Smooth muscle cell (in vitro differentiated cells): ENCODE measurements around the gene CPNE6. TPM values are rescaled to one million over a fixed set of nuclear protein-coding genes. Genes with fewer than 3 reads are reported as not detected.

Experiments
- DNase-seq: peaks from one replicate; lab custom pipeline; 2025; ENCODE audit not compliant: unreplicated experiment; lab: John Stamatoyannopoulos, UW
- H2AFZ ChIP-seq: fragments of 200-600 bp; sonication (generic); 2 replicates; pipeline ENCODE4 v1.6.0; 2016; ENCODE audit warnings: antibody characterized with exemption, low read depth, mild to moderate bottlenecking
- H3F3A ChIP-seq: fragments of 200-600 bp; sonication (generic); 2 replicates; pipeline ENCODE4 v1.6.0; 2017; ENCODE audit warnings: antibody characterized with exemption, low read depth
- H3K27ac ChIP-seq: fragments of 200-600 bp; sonication (generic); 2 replicates; pipeline ENCODE4 v1.5.1; 2016; ENCODE audit warnings: low read depth, mild to moderate bottlenecking
- H3K27me3 ChIP-seq: fragments of 200-600 bp; sonication (generic); 2 replicates; pipeline ENCODE4 v1.6.1; 2016; ENCODE audit warnings: low read depth, mild to moderate bottlenecking
- H3K36me3 ChIP-seq: fragments of 200-600 bp; sonication (generic); 2 replicates; pipeline ENCODE4 v1.5.1; 2016; ENCODE audit warnings: low read depth
- H3K4me1 ChIP-seq: fragments of 200-600 bp; sonication (generic); 2 replicates; pipeline ENCODE4 v1.5.1; 2016; ENCODE audit warnings: low read depth
- H3K4me2 ChIP-seq: fragments of 200-600 bp; sonication (generic); 2 replicates; pipeline ENCODE4 v1.6.0; 2016; ENCODE audit warnings: mild to moderate bottlenecking
- H3K4me3 ChIP-seq: fragments of 200-600 bp; sonication (generic); 2 replicates; pipeline ENCODE4 v1.5.1; 2016; ENCODE audit warnings: mild to moderate bottlenecking
- H3K79me2 ChIP-seq: fragments of 200-600 bp; sonication (generic); 2 replicates; pipeline ENCODE4 v1.6.0; 2016; ENCODE audit warnings: low read depth, mild to moderate bottlenecking
- H3K9ac ChIP-seq: fragments of 200-600 bp; sonication (generic); 2 replicates; pipeline ENCODE4 v1.6.0; 2016; ENCODE audit warnings: low read depth
- H3K9me3 ChIP-seq: fragments of 200-600 bp; sonication (generic); replicated peaks from 2 replicates; pipeline ENCODE4 v1.5.1; 2016; ENCODE audit warnings: low read depth
- H4K20me1 ChIP-seq: fragments of 200-600 bp; sonication (generic); 2 replicates; pipeline ENCODE4 v1.6.0; 2016; ENCODE audit warnings: low read depth
- WGBS: methylation state at CpG from one replicate; pipeline ENCODE4 v1.1.7; 2016; ENCODE audit warnings: low lambda C conversion rate; 5-methylcytosine and 5-hydroxymethylcytosine counted together
- polyA plus RNA-seq: library from polyadenylated mRNA; unstranded; fragments of >200 nt; fragmentation: Nextera tagmentation; extraction: Ambion mirVana; gene quantifications from 2 replicates; pipeline ENCODE4 v1.2.1, GENCODE V29; 2016
- total RNA-seq: library from RNA; depleted of rRNA; stranded (reverse); fragments of >200 nt; gene quantifications from 2 replicates; pipeline ENCODE4 v1.2.3, GENCODE V29; 2014
- TF ChIP-seq, protein P1 (sequence below): fragments of 200-600 bp; sonication (generic); IDR thresholded peaks from 2 replicates; pipeline ENCODE4 v1.5.1; 2017; ENCODE audit warnings: borderline replicate concordance, mild to moderate bottlenecking, antibody characterized with exemption; ENCODE audit not compliant: insufficient read depth, poor library complexity, severe bottlenecking

Gene CPNE6
- total and polyA plus RNA-seq, 2 experiments from 2014 or later = not detected

- Histone ChIP-seq H2AFZ (no peak overlapping the region), H3K9me3 (no peaks in the 10 kb centered on the region), H3K79me2 (no peaks in the 10 kb centered on the region), H4K20me1 (no peaks in the 10 kb centered on the region), H3K4me2 (no peak overlapping the region), H3K27ac (no peak overlapping the region), H3K9ac (no peak overlapping the region), H3K27me3 (peaks cover 17% of the 10 kb centered on the region), H3F3A (no peaks in the 10 kb centered on the region), H3K4me3 (no peak overlapping the region), H3K4me1 (no peaks in the 10 kb centered on the region), H3K36me3 (no peaks in the 10 kb centered on the region)
- no peak for DNase-seq
- WGBS = 88% methylated on average over 9 of the region's 10 CpGs
- TF ChIP-seq, protein P1, sequence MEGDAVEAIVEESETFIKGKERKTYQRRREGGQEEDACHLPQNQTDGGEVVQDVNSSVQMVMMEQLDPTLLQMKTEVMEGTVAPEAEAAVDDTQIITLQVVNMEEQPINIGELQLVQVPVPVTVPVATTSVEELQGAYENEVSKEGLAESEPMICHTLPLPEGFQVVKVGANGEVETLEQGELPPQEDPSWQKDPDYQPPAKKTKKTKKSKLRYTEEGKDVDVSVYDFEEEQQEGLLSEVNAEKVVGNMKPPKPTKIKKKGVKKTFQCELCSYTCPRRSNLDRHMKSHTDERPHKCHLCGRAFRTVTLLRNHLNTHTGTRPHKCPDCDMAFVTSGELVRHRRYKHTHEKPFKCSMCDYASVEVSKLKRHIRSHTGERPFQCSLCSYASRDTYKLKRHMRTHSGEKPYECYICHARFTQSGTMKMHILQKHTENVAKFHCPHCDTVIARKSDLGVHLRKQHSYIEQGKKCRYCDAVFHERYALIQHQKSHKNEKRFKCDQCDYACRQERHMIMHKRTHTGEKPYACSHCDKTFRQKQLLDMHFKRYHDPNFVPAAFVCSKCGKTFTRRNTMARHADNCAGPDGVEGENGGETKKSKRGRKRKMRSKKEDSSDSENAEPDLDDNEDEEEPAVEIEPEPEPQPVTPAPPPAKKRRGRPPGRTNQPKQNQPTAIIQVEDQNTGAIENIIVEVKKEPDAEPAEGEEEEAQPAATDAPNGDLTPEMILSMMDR = no peak
These were observed 15.2 kb upstream of the CPNE6 start for GRCh38 chr14:24055971-24056799.

GRCh38 chr14:24056800-24057184, 14.6 kb upstream of the CPNE6 start:
- 78% methylated on average over 8 of the region's 8 CpGs for WGBS
- no peak for DNase-seq
- Histone ChIP-seq H3F3A (no peaks in the 10 kb centered on the region), H3K36me3 (no peaks in the 10 kb centered on the region), H3K27ac (no peak overlapping the region), H2AFZ (no peak overlapping the region), H3K27me3 (peaks cover 17% of the 10 kb centered on the region), H3K9me3 (no peaks in the 10 kb centered on the region), H4K20me1 (no peaks in the 10 kb centered on the region), H3K4me2 (no peak overlapping the region), H3K4me1 (no peaks in the 10 kb centered on the region), H3K9ac (no peak overlapping the region), H3K79me2 (no peaks in the 10 kb centered on the region), H3K4me3 (no peak overlapping the region)
- TF ChIP-seq, protein P1 = no peak

GRCh38 chr14:24057271-24057670, 14.1 kb upstream of the CPNE6 start:
- no peaks in the 10 kb centered on the region for H4K20me1 ChIP-seq
- H3K36me3 ChIP-seq = no peaks in the 10 kb centered on the region
- no peaks in the 10 kb centered on the region for H3F3A ChIP-seq
- H3K9me3 ChIP-seq = no peaks in the 10 kb centered on the region
- TF ChIP-seq, protein P1 = no peak
- H3K27me3 ChIP-seq = peaks cover 17% of the 10 kb centered on the region
- no peak for DNase-seq
- no peak overlapping the region for H3K4me2 ChIP-seq
- H2AFZ ChIP-seq = no peak overlapping the region
- no peaks in the 10 kb centered on the region for H3K4me1 ChIP-seq
- 90% methylated on average over 2 of the region's 2 CpGs for WGBS
- H3K9ac ChIP-seq = no peak overlapping the region
- no peaks in the 10 kb centered on the region for H3K79me2 ChIP-seq
- no peak overlapping the region for H3K27ac ChIP-seq
- H3K4me3 ChIP-seq = no peak overlapping the region

GRCh38 chr14:24057867-24058259, 13.5 kb upstream of the CPNE6 start:
- no peak for DNase-seq
- Histone ChIP-seq H3K27ac (no peak overlapping the region), H3K27me3 (peaks cover 14% of the 10 kb centered on the region), H3K4me1 (no peaks in the 10 kb centered on the region), H3K36me3 (no peaks in the 10 kb centered on the region), H4K20me1 (no peaks in the 10 kb centered on the region), H3K79me2 (no peaks in the 10 kb centered on the region), H3K4me2 (no peak overlapping the region), H3F3A (no peaks in the 10 kb centered on the region), H3K9ac (no peak overlapping the region), H3K9me3 (no peaks in the 10 kb centered on the region), H3K4me3 (no peak overlapping the region), H2AFZ (no peak overlapping the region)
- 91% methylated on average over 6 of the region's 14 CpGs for WGBS
- TF ChIP-seq, protein P1 = no peak
